KG1 (cell line): ENCODE results near the gene TNFAIP2.

ENCODE experiments used
- DNase-seq: peaks from one replicate; lab custom pipeline; 2025; lab: John Stamatoyannopoulos, UW

Gene TNFAIP2

GRCh38 chr14:103093856-103094405 lies 29.3 kb upstream of the TNFAIP2 start:
- DNase-seq: no peak

DNA sequence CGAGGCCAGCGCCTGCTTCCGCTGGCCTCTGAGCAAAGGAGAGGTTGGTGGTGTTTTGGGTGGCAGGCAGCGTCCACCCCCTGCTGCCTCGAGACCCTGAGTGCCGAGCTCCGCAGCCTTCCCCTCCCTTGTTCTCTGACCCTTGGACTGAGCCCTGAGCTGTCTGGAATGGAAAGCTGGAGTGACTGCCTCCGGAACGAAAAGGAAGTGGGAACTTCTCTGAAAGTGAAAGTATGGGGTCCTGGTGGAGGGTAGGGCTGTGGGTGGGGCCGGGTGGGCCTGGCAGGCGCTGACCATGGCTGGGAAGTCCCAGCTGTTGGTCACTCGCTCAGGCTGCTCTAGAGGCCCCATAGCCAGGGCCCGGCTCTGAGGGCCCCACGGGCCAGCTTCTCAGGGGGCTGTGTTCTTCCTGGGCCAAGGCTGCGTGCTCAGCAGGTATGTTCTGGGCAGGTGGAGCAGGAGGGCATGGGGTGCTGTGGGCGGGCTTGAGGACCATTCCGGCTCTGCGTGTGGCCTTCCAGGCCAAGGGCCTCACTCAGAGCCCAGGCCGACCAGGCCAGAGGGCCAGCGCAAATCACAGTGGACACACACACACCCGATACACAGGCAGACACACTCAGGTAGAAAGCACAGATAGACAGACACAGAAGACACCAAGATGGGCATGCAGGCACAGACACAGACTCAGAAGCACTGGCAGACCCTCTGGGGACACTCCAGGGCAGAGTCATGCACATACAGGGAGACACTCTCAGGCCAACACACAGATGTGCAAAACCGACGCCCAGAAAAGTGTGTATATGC lies 28.7 kb upstream of the TNFAIP2 start, which contains the start of gene EXOC3L4:
Gene EXOC3L4 (plus strand): TSS at position 320 of the 804 bp plus-strand sequence. CDS start 5,495 bp downstream, outside the sequence.
- DNase-seq: no peak

- no peak for DNase-seq
These were observed 28.0 kb upstream of the TNFAIP2 start for GRCh38 chr14:103095210-103095778.

GRCh38 chr14:103096387-103096786 lies 26.9 kb upstream of the TNFAIP2 start:
- no peak for DNase-seq

DNA sequence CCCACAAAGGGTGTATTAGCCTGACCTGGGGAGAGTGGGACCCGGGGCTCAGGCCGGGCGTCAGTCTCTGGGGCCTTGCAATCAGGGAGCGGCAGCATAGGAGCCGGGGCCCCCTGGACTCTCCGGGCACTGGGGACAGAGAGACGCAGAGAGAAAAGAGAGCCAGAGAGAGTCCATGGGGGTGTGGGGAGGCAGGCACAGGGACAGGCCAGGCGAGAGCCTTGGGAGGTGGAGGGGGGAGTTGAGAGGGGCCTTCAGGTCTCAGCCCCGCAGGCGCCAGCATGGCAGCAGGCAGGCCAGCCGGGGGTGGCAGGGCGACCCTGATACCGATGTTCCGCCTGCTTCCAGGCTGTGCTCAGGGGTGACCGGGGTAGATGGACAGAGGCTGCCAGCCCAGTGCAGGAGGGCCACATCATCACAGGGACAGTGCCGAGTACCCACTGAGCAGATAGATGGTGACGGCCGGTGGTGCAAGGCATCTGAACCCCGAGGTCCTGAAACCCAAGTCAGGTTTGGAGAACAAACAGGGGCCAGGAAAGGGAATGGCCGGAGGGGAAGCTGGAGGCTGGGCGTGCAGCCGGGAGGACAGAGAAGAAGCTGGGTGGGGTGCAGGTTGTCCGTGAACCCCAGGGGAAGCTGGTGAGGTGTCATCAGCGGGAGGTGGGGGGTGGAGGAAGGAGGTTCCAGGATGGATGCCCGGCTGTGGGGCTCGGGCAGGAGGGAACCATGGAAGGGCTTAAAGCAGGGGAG lies 25.8 kb upstream of the TNFAIP2 start:
- DNase-seq: no peak

- DNase-seq: no peak
These were observed 25.0 kb upstream of the TNFAIP2 start for GRCh38 chr14:103097994-103098957.

- no peak for DNase-seq
These were observed 24.1 kb upstream of the TNFAIP2 start for GRCh38 chr14:103099081-103099732.

DNA sequence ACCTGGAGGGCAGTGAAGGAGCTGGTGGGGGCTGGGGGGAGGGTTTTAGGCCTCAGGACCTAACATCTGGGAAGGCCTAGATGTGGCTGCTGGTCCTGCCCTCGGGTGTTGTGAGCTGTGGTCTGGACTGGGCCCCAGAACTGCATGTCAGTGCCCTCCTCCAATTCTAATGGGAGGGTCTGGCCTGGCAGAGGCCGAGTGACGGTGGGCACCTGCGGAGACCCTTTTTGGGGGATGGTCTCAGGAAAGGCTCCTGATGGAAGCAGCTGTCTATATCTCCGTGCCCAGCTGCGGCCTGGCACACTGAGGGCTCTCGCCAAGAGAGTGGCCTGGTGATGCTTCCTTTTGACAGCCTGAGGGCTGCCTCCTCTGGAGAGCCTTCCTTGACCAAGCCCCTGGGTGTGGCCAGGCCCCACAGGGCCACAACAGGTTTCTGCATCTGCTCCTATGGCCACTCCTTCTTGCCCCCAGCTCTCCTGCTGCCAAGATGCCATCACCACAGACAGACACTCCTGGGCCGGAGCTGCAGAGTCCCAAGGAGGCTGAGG lies 23.5 kb upstream of the TNFAIP2 start:
- no peak for DNase-seq

- no peak for DNase-seq
These were observed 22.8 kb upstream of the TNFAIP2 start for GRCh38 chr14:103100281-103101121.

DNA sequence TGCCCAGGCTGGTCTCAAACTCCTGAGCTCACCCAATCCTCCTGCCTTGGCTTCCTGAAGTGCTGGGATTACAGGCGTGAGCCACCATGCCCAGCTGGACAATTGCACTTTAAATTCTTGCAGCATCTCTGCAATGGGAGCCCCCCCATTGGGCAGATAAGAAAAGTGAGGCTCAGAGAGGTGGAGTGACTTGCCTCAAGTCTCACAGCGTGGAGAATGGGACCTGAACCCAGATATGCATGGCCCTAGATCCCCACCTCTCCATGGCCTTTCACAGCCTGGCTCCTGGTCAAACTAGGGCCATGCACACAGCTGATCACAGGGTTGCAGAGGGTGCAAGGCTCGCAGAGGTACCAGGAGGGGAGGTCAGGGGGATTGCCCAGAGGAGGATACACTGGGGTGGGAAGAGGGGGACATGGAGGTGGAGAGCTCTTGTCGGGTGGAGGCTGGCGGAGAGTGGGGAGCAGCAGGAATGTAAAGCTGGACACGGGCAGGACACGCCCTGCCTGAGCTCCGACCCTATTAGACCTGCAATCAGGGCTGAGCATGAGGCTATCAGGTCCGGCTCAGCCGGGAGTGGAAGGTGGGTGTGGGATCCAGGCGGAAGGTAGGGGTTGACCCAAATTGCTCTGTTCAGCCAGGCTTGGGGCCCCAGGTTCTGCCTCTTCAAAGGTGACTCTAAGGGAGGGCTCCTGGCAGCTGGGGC lies 21.9 kb upstream of the TNFAIP2 start:
- DNase-seq: no peak

- no peak for DNase-seq
These were observed 21.1 kb upstream of the TNFAIP2 start for GRCh38 chr14:103101963-103102688.

GRCh38 chr14:103102689-103103260 lies 20.5 kb upstream of the TNFAIP2 start:
- no peak for DNase-seq

DNA sequence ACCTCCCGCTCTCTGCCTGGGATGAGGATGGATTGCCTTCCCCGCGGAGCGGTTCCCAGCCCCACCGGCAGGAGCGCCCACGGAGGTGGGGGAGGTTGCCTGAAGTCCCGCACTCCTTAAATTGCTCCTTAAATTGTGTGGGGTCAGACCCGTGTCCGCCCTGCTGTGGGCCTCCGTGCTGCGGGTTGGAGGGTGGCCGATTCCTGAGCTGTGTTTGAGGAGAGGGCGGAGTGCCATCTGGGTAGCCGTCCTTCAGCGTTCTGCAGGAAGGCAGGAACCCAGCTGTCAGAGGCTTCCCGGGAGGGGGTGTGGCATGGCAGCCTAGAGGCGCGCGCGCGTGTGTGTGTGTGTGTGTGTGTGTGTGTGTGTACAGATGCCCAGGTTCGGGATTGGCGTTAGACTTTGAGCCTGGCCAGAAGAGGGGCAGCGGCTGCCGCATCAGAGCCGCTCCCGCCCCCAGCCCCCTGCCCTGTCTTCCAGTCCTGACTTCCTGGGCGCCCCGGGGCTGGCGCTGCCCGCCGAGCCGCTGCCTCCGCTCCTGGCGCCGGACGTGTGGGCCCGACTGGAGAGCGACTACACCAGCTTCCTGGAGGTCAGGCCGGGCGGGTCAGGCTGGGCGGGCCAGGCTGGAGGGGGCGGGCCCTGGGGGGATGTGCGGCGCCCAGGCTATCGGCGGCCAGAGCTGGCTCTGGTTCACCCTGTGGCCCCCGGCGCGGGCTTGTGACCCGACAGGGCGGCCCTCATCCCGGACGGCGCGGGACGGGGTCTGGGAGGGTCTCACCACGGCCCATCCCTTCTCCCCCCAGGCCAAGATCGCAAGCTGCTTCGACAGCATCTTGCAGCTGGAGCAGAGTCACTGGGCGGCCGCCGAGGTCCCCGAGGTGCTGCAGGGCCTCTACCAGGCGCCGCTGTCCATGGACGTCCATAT lies 19.5 kb upstream of the TNFAIP2 start:
- DNase-seq: no peak

GRCh38 chr14:103104389-103104653 lies 18.9 kb upstream of the TNFAIP2 start:
- DNase-seq: no peak

- DNase-seq: peak; percentile 29
These were observed 18.4 kb upstream of the TNFAIP2 start for GRCh38 chr14:103104654-103105452.

GRCh38 chr14:103105580-103106150 lies 17.6 kb upstream of the TNFAIP2 start:
- no peak for DNase-seq
